Esophagus muscularis mucosa (tissue), 4 donors: ENCODE results near the gene WFDC10A.

ENCODE experiments used
- CTCF ChIP-seq, 3 experiments: fragments of 200-600 bp in 2 of 3; fragments of 450-650 bp in 1 of 3; sonication (generic) in 2 of 3; IDR thresholded peaks; one replicate each; pipeline ENCODE4 v1.5.1; 2017 to 2019; ENCODE audit warnings: antibody characterized with exemption in 3 of 3, mild to moderate bottlenecking in 2 of 3, moderate library complexity in 1 of 3
- EP300 ChIP-seq: sonication (generic); formaldehyde crosslinking; IDR thresholded peaks from one replicate; pipeline ENCODE4 v1.6.1; 2017; ENCODE audit warnings: antibody characterized with exemption
- POLR2A ChIP-seq: fragments of 450-650 bp; IDR thresholded peaks from one replicate; pipeline ENCODE4 v1.6.1; 2017; ENCODE audit warnings: antibody characterized with exemption, moderate library complexity, mild to moderate bottlenecking, low read depth
- POLR2AphosphoS5 ChIP-seq, 2 donors: sonication (generic); formaldehyde crosslinking; IDR thresholded peaks; one replicate each; pipeline ENCODE4 v1.6.1; 2017; ENCODE audit warnings: antibody characterized with exemption in 2 of 2

- TF ChIP-seq CTCF (IDR thresholded peaks at IDR 0.05) (no peak), EP300 (no peak), POLR2A (no peak), POLR2AphosphoS5 (IDR thresholded peaks at IDR 0.05) (no peak)
Measured at GRCh38 chr20:45588800-45589199, 40.7 kb upstream of the WFDC10A start.
